Tibial nerve (tissue), 4 donors: Measurements from ENCODE around the gene GRB7. TPM values are rescaled to one million over a fixed set of nuclear protein-coding genes. Genes with fewer than 3 reads are reported as not detected.
"Not testable (repeated sequence)": the region's sequence is repeated elsewhere in the genome, so short reads cannot be mapped to it uniquely, and the experiment has no call there.

ENCODE experiments used
- DNase-seq, 2 donors: peaks; one replicate each; pipeline ENCODE4 v3.0.0-alpha.2; 2019; ENCODE audit warnings: low spot score in 2 of 2
- H3K27ac ChIP-seq, 4 donors: fragments of 200-600 bp; sonication (generic) in 3 of 4; one replicate each; pipeline ENCODE4 v1.5.1; 2017 to 2019; ENCODE audit warnings: mild to moderate bottlenecking in 1 of 4
- H3K27me3 ChIP-seq, 2 donors: fragments of 200-600 bp; sonication (generic) in 1 of 2; one replicate each; pipeline versions ENCODE4 v1.5.1 to v1.6.0; 2017 to 2019
- H3K36me3 ChIP-seq, 3 donors: fragments of 200-600 bp; sonication (generic); one replicate each; pipeline ENCODE4 v1.5.1; 2018 to 2019
- H3K4me1 ChIP-seq, 4 donors: fragments of 200-600 bp; sonication (generic) in 3 of 4; one replicate each; pipeline ENCODE4 v1.5.1; 2017 to 2019
- H3K4me3 ChIP-seq, 4 donors: fragments of 200-600 bp; sonication (generic) in 3 of 4; one replicate each; pipeline ENCODE4 v1.5.1; 2017 to 2019; ENCODE audit warnings: mild to moderate bottlenecking in 1 of 4, moderate library complexity in 1 of 4
- H3K9me3 ChIP-seq, 4 donors: fragments of 200-600 bp; sonication (generic) in 3 of 4; one replicate each; pipeline ENCODE4 v1.5.1; 2017 to 2019
- CTCF ChIP-seq, 5 experiments: fragments of 200-600 bp in 3 of 5; fragments of 450-650 bp in 2 of 5; sonication (generic) in 3 of 5; IDR thresholded peaks; one replicate each; pipeline ENCODE4 v1.5.1; 2016 to 2019; ENCODE audit warnings: antibody characterized with exemption in 5 of 5, mild to moderate bottlenecking in 3 of 5, moderate library complexity in 2 of 5
- EP300 ChIP-seq, 2 donors: sonication (generic); formaldehyde crosslinking; IDR thresholded peaks; one replicate each; pipeline ENCODE4 v1.6.1; 2017; ENCODE audit warnings: antibody characterized with exemption in 2 of 2, mild to moderate bottlenecking in 1 of 2
- POLR2A ChIP-seq, 2 donors: fragments of 450-650 bp; IDR thresholded peaks; one replicate each; pipeline ENCODE4 v1.6.1; 2017; ENCODE audit warnings: antibody characterized with exemption in 2 of 2, mild to moderate bottlenecking in 2 of 2, moderate library complexity in 2 of 2
- WGBS, 2 donors: methylation state at CpG; one replicate each; pipeline ENCODE4 v1.1.5; 2018; 5-methylcytosine and 5-hydroxymethylcytosine counted together
- total RNA-seq, 4 donors: library from RNA; depleted of rRNA; stranded (reverse); fragments of >200 nt; gene quantifications; one replicate each; pipeline ENCODE4 v1.1.0, GENCODE V29; 2016

The GRB7 gene
- total RNA-seq, 4 donors from 2014 or later = 0.21 to 0.39 (median 0.30) TPM; not detected in 1

GRCh38 chr17:39761861-39762496 is 24.2 kb downstream of the GRB7 start:
- no peak for DNase-seq
- WGBS, 2 donors = 91 to 94% methylated on average over 10 of the region's 10 CpGs
- H3K27me3 ChIP-seq = peaks cover 0 to 19% of the 10 kb centered on the region in 2 donors
- H3K36me3 ChIP-seq = no peaks in the 10 kb centered on the region
- no peak for TF ChIP-seq CTCF (IDR thresholded peaks at IDR 0.05)
- no peak for TF ChIP-seq EP300 (IDR thresholded peaks at IDR 0.05)
- TF ChIP-seq POLR2A (IDR thresholded peaks at IDR 0.05) = no peak
- H3K9me3 ChIP-seq = no peaks in the 10 kb centered on the region
- no peaks in the 10 kb centered on the region for H3K4me1 ChIP-seq
- H3K4me3 ChIP-seq = no peak overlapping the region
- H3K27ac ChIP-seq = no peak overlapping the region

- peaks cover 0 to 19% of the 10 kb centered on the region in 2 donors for H3K27me3 ChIP-seq
- no peak for DNase-seq
- no peak overlapping the region for H3K4me3 ChIP-seq
- H3K36me3 ChIP-seq = no peaks in the 10 kb centered on the region
- WGBS, 2 donors = 58 to 61% methylated on average over 5 of the region's 5 CpGs
- no peaks in the 10 kb centered on the region for H3K9me3 ChIP-seq
- no peak overlapping the region for H3K27ac ChIP-seq
- H3K4me1 ChIP-seq = no peaks in the 10 kb centered on the region
- TF ChIP-seq EP300 (IDR thresholded peaks at IDR 0.05) = no peak
- no peak for TF ChIP-seq CTCF (IDR thresholded peaks at IDR 0.05)
- no peak for TF ChIP-seq POLR2A (IDR thresholded peaks at IDR 0.05)
Observed at GRCh38 chr17:39763051-39763820, 25.5 kb downstream of the GRB7 start.

- 73 to 81% methylated on average over 3 of the region's 3 CpGs for WGBS, 2 donors
Observed at GRCh38 chr17:39764171-39764570, 26.4 kb downstream of the GRB7 start.

GRCh38 chr17:39765175-39765574 is 27.4 kb downstream of the GRB7 start:
- H3K36me3 ChIP-seq = no peaks in the 10 kb centered on the region
- DNase-seq = no peak
- H3K9me3 ChIP-seq = no peaks in the 10 kb centered on the region
- no peak for TF ChIP-seq CTCF (IDR thresholded peaks at IDR 0.05)
- TF ChIP-seq EP300 (IDR thresholded peaks at IDR 0.05) = no peak
- TF ChIP-seq POLR2A (IDR thresholded peaks at IDR 0.05) = no peak
- H3K27me3 ChIP-seq = peaks cover 0 to 17% of the 10 kb centered on the region in 2 donors
- no peak overlapping the region for H3K4me3 ChIP-seq
- no peak overlapping the region for H3K27ac ChIP-seq
- H3K4me1 ChIP-seq = no peaks in the 10 kb centered on the region
- WGBS, 2 donors = 33 to 37% methylated on average over 3 of the region's 3 CpGs

More at GRCh38 chr17:39764171-39764570, 26.4 kb downstream of the GRB7 start:
- H3K27me3 ChIP-seq = peaks cover 0 to 19% of the 10 kb centered on the region in 2 donors
- not testable (repeated sequence) for H3K4me3 ChIP-seq, H3K9me3 ChIP-seq, H3K27ac ChIP-seq, H3K36me3 ChIP-seq, DNase-seq, H3K4me1 ChIP-seq

- H3K4me1 ChIP-seq = no peaks in the 10 kb centered on the region
- H3K9me3 ChIP-seq = no peaks in the 10 kb centered on the region
- TF ChIP-seq CTCF (IDR thresholded peaks at IDR 0.05) (no peak), POLR2A (IDR thresholded peaks at IDR 0.05) (no peak), EP300 (IDR thresholded peaks at IDR 0.05) (no peak)
- H3K36me3 ChIP-seq = no peaks in the 10 kb centered on the region
- DNase-seq = no peak
- no peak overlapping the region for H3K4me3 ChIP-seq
- peaks cover 0 to 11% of the 10 kb centered on the region in 2 donors for H3K27me3 ChIP-seq
- WGBS, 2 donors = 91 to 97% methylated on average over 18 of the region's 18 CpGs
- no peak overlapping the region for H3K27ac ChIP-seq
Observed at GRCh38 chr17:39765766-39766165, 28.0 kb downstream of the GRB7 start.
